ENCODE results near the gene NR6A1.

- TF ChIP-seq OSR1 (CRISPR knock-in tag; IDR thresholded peaks at IDR 0.05) (no peak), ZFP3 (CRISPR knock-in tag; IDR thresholded peaks at IDR 0.05) (no peak), PATZ1 (CRISPR knock-in tag; IDR thresholded peaks at IDR 0.05; ENCODE audit: borderline replicate concordance) (no peak), CSRNP3 (CRISPR knock-in tag; IDR thresholded peaks at IDR 0.05) (no peak), CSDC2 (CRISPR knock-in tag; IDR thresholded peaks at IDR 0.05) (no peak)
Measured at GRCh38 chr9:124676159-124676551, 95.0 kb downstream of the NR6A1 start.

Data from SK-N-SH treated with all-trans-retinoic acid at 6 μM for 48 hours (cell line).